Osteoblast (primary cell): ENCODE measurements around the gene ADAMTS17. TPM values are rescaled to one million over a fixed set of nuclear protein-coding genes. Genes with fewer than 3 reads are reported as not detected.
A peak's percentile ranks its signal among the peaks of the same experiment; 100 is the strongest.

Source experiments
- DNase-seq: peaks from one replicate; pipeline ENCODE4 v3.0.0; 2011; ENCODE audit warnings: low spot score, mixed read lengths; ENCODE audit not compliant: insufficient read length; ENCODE audit errors: missing footprints
- H2AFZ ChIP-seq: 2 replicates; pipeline ENCODE4 v1.6.0; 2011; ENCODE audit warnings: mild to moderate bottlenecking, low read length
- H3K27ac ChIP-seq: 2 replicates; pipeline ENCODE4 v1.5.1; 2011; ENCODE audit warnings: mild to moderate bottlenecking, low read depth, low read length, moderate library complexity
- H3K27me3 ChIP-seq: 2 replicates; pipeline ENCODE4 v1.6.0; 2012; ENCODE audit warnings: mild to moderate bottlenecking, control low read depth, inconsistent platforms, low read length, moderate library complexity; ENCODE audit not compliant: insufficient read depth
- H3K36me3 ChIP-seq: 2 replicates; pipeline ENCODE4 v1.5.1; 2011; ENCODE audit warnings: mild to moderate bottlenecking, low read length, control low read depth, moderate library complexity; ENCODE audit not compliant: insufficient read depth
- H3K4me1 ChIP-seq: 2 replicates; pipeline ENCODE4 v1.5.1; 2011; ENCODE audit warnings: mild to moderate bottlenecking, low read length, control low read depth, moderate library complexity; ENCODE audit not compliant: insufficient read depth
- H3K4me2 ChIP-seq: 2 replicates; pipeline ENCODE4 v1.6.0; 2011; ENCODE audit warnings: mild to moderate bottlenecking, low read length; ENCODE audit not compliant: insufficient read depth
- H3K4me3 ChIP-seq: fragments of 200-600 bp; sonication (generic); 3 replicates; pipeline ENCODE4 v1.5.1; 2012; ENCODE audit warnings: mild to moderate bottlenecking, low read length, inconsistent platforms; ENCODE audit not compliant: insufficient read depth
- H3K79me2 ChIP-seq: 2 replicates; pipeline ENCODE4 v1.6.0; 2012; ENCODE audit warnings: mild to moderate bottlenecking, low read length, control low read depth, inconsistent platforms; ENCODE audit not compliant: insufficient read depth
- H3K9me3 ChIP-seq: 2 replicates; pipeline ENCODE4 v1.5.1; 2011; ENCODE audit warnings: low read depth, low read length, control low read depth
- H4K20me1 ChIP-seq: 2 replicates; pipeline ENCODE4 v1.6.0; 2012; ENCODE audit warnings: mild to moderate bottlenecking, low read length, control low read depth; ENCODE audit not compliant: insufficient read depth
- CTCF ChIP-seq: IDR thresholded peaks from 2 replicates; pipeline ENCODE4 v1.5.1; 2011; ENCODE audit warnings: mild to moderate bottlenecking, low read depth, low read length, moderate library complexity; ENCODE audit errors: extremely low read depth
- total RNA-seq: library from RNA; depleted of rRNA; stranded (reverse); fragments of >200 nt; gene quantifications from 2 replicates; pipeline ENCODE4 v1.2.3, GENCODE V29; 2012

Gene ADAMTS17
- total RNA-seq, 1 donor = under 0.01 TPM

- Histone ChIP-seq H3K27me3 (no peaks in the 10 kb centered on the region), H3K9me3 (no peaks in the 10 kb centered on the region), H3K36me3 (no peaks in the 10 kb centered on the region), H3K27ac (no peak overlapping the region), H2AFZ (no peak overlapping the region), H3K4me3 (no peak overlapping the region), H4K20me1 (no peaks in the 10 kb centered on the region), H3K4me1 (peaks cover 16% of the 10 kb centered on the region), H3K4me2 (no peak overlapping the region), H3K79me2 (no peaks in the 10 kb centered on the region)
- TF ChIP-seq CTCF = no peak
- DNase-seq = no peak
Observed at GRCh38 chr15:99967841-99968371, 373.9 kb downstream of the ADAMTS17 start.

- TF ChIP-seq CTCF = no peak
- H3K36me3 ChIP-seq = no peaks in the 10 kb centered on the region
- peaks cover 17% of the 10 kb centered on the region for H3K4me1 ChIP-seq
- H3K79me2 ChIP-seq = no peaks in the 10 kb centered on the region
- H3K9me3 ChIP-seq = no peaks in the 10 kb centered on the region
- H3K27ac ChIP-seq = no peak overlapping the region
- peak; percentile 9 for DNase-seq
- H2AFZ ChIP-seq = no peak overlapping the region
- H4K20me1 ChIP-seq = no peaks in the 10 kb centered on the region
- H3K4me3 ChIP-seq = no peak overlapping the region
- no peaks in the 10 kb centered on the region for H3K27me3 ChIP-seq
- no peak overlapping the region for H3K4me2 ChIP-seq
Observed at GRCh38 chr15:99966815-99967214, 375.0 kb downstream of the ADAMTS17 start.

GRCh38 chr15:99965376-99965775 lies 376.4 kb downstream of the ADAMTS17 start:
- no peak overlapping the region for H2AFZ ChIP-seq
- peaks cover 17% of the 10 kb centered on the region for H3K4me1 ChIP-seq
- H3K4me3 ChIP-seq = no peak overlapping the region
- no peak overlapping the region for H3K4me2 ChIP-seq
- no peaks in the 10 kb centered on the region for H3K27me3 ChIP-seq
- H3K36me3 ChIP-seq = no peaks in the 10 kb centered on the region
- no peak overlapping the region for H3K27ac ChIP-seq
- H3K9me3 ChIP-seq = no peaks in the 10 kb centered on the region
- H4K20me1 ChIP-seq = no peaks in the 10 kb centered on the region
- no peak for DNase-seq
- no peaks in the 10 kb centered on the region for H3K79me2 ChIP-seq
- TF ChIP-seq CTCF = no peak

- Histone ChIP-seq H3K27me3 (peaks cover 8% of the 10 kb centered on the region), H3K79me2 (no peaks in the 10 kb centered on the region), H2AFZ (no peak overlapping the region), H3K36me3 (no peaks in the 10 kb centered on the region), H3K4me1 (peaks cover 17% of the 10 kb centered on the region), H3K9me3 (no peaks in the 10 kb centered on the region), H3K4me2 (no peak overlapping the region), H3K4me3 (no peak overlapping the region), H4K20me1 (no peaks in the 10 kb centered on the region), H3K27ac (no peak overlapping the region)
- no peak for TF ChIP-seq CTCF
- no peak for DNase-seq
Observed at GRCh38 chr15:99963976-99964375, 377.8 kb downstream of the ADAMTS17 start.
